ENCODE data around the gene ZSCAN2. TPM values are rescaled to one million over a fixed set of nuclear protein-coding genes. Genes with fewer than 3 reads are reported as not detected.
"Not testable (repeated sequence)": the region's sequence is repeated elsewhere in the genome, so short reads cannot be mapped to it uniquely, and the experiment has no call there.

Gene ZSCAN2
- total RNA-seq, 4 donors from 2014 or later = 1.1 to 55.9 (median 8.1) TPM

GRCh38 chr15:84570164-84570735 is 30.6 kb upstream of the ZSCAN2 start:
- WGBS, 2 donors (ENCODE audit: low coverage in 1 of 2) = 1% methylated on average over 29 of the region's 52 CpGs; no CpG with 5 or more reads in 1 of the 2 donors
- TF ChIP-seq POLR2A (IDR thresholded peaks at IDR 0.05) (peak; percentile 15), POLR2AphosphoS5 (IDR thresholded peaks at IDR 0.05) (peak in 1 of 3 donors; percentile 9), EP300 (IDR thresholded peaks at IDR 0.05; ENCODE audit: low read depth) (no peak)
- TF ChIP-seq, protein P1, sequence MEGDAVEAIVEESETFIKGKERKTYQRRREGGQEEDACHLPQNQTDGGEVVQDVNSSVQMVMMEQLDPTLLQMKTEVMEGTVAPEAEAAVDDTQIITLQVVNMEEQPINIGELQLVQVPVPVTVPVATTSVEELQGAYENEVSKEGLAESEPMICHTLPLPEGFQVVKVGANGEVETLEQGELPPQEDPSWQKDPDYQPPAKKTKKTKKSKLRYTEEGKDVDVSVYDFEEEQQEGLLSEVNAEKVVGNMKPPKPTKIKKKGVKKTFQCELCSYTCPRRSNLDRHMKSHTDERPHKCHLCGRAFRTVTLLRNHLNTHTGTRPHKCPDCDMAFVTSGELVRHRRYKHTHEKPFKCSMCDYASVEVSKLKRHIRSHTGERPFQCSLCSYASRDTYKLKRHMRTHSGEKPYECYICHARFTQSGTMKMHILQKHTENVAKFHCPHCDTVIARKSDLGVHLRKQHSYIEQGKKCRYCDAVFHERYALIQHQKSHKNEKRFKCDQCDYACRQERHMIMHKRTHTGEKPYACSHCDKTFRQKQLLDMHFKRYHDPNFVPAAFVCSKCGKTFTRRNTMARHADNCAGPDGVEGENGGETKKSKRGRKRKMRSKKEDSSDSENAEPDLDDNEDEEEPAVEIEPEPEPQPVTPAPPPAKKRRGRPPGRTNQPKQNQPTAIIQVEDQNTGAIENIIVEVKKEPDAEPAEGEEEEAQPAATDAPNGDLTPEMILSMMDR (IDR thresholded peaks at IDR 0.05) = no peak
- peak overlapping the region; percentile 88 to 95 (median 90) for H3K27ac ChIP-seq
- no peaks in the 10 kb centered on the region for H3K27me3 ChIP-seq
- peak overlapping the region; percentile 56 to 82 (median 74) for H3K4me3 ChIP-seq
- H3K36me3 ChIP-seq = no peaks in the 10 kb centered on the region
- peak; percentile 76 for DNase-seq
- peaks cover 0 to 17% (median 5%) of the 10 kb centered on the region in 4 donors for H3K4me1 ChIP-seq
- intact Hi-C loops (cut with DNase I; ENCODE audit: low total_unique reads) (no loop called here), in situ Hi-C loops (cut with MboI; ENCODE audit: low pct_ligation_motif_present in 1 of 4, low pct_unique_long_range_greater_than_20kb in 1 of 4, low sequenced_read_pairs in 3 of 4) (no loop called here)
- no peaks in the 10 kb centered on the region for H3K9me3 ChIP-seq

GRCh38 chr15:84572231-84572630 is 28.6 kb upstream of the ZSCAN2 start:
- H3K9me3 ChIP-seq = no peaks in the 10 kb centered on the region
- intact Hi-C loops (cut with DNase I; ENCODE audit: low total_unique reads) (no loop called here), in situ Hi-C loops (cut with MboI; ENCODE audit: low pct_ligation_motif_present in 1 of 4, low pct_unique_long_range_greater_than_20kb in 1 of 4, low sequenced_read_pairs in 3 of 4) (no loop called here)
- TF ChIP-seq EP300 (IDR thresholded peaks at IDR 0.05; ENCODE audit: low read depth) (no peak), POLR2AphosphoS5 (IDR thresholded peaks at IDR 0.05) (no peak), POLR2A (IDR thresholded peaks at IDR 0.05) (no peak)
- TF ChIP-seq, protein P1 (IDR thresholded peaks at IDR 0.05) = no peak
- H3K4me1 ChIP-seq = peaks cover 0 to 17% (median 5%) of the 10 kb centered on the region in 4 donors
- no peak overlapping the region for H3K27ac ChIP-seq
- WGBS, 2 donors (ENCODE audit: low coverage in 1 of 2) = 89 to 91% methylated on average over 2 to 4 of the region's 4 CpGs
- H3K4me3 ChIP-seq = no peak overlapping the region
- DNase-seq = no peak
- no peaks in the 10 kb centered on the region for H3K27me3 ChIP-seq
- no peaks in the 10 kb centered on the region for H3K36me3 ChIP-seq

DNA sequence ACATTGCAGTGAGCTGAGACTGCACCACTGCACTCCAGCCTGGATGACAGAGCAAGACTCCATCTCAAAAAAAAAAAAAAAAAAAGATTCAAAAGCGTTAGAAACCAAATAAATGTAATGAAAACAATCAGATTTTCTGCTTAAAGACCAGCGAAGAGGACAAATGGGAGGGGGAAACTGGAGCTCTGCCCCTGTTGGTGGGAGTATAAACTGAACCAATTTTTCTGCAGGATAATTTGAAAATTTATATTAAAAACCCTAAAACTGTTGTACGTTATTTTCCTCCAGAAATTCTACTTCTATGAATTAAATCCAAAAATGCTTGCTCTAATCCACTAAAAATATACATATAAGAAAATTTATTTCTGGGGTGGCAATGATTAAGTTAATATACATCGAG is 25.3 kb upstream of the ZSCAN2 start:
- TF ChIP-seq EP300 (IDR thresholded peaks at IDR 0.05; ENCODE audit: low read depth) = no peak
- no peak for TF ChIP-seq POLR2A (IDR thresholded peaks at IDR 0.05)
- TF ChIP-seq POLR2AphosphoS5 (IDR thresholded peaks at IDR 0.05) = no peak
- TF ChIP-seq, protein P1 (IDR thresholded peaks at IDR 0.05) = no peak
- Histone ChIP-seq H3K27me3 (no peaks in the 10 kb centered on the region), H3K9me3 (no peaks in the 10 kb centered on the region), H3K4me1 (peaks cover 0 to 15% (median 2%) of the 10 kb centered on the region in 4 donors), H3K36me3 (no peaks in the 10 kb centered on the region), H3K27ac (no peak overlapping the region), H3K4me3 (no peak overlapping the region)
- in situ Hi-C loops (cut with MboI; ENCODE audit: low pct_ligation_motif_present in 1 of 4, low pct_unique_long_range_greater_than_20kb in 1 of 4, low sequenced_read_pairs in 3 of 4) = loop anchor here in 1 of 4 donors (25.0 kb wide), 1 partner anchor 337 kb away; no protein-coding TSS in a partner anchor
- 85 to 86% methylated on average over 4 of the region's 4 CpGs for WGBS, 2 donors (ENCODE audit: low coverage in 1 of 2)
- intact Hi-C loops (cut with DNase I; ENCODE audit: low total_unique reads) = no loop called here
- DNase-seq = no peak

GRCh38 chr15:84577891-84578290 is 22.9 kb upstream of the ZSCAN2 start:
- H3K4me3 ChIP-seq; H3K36me3 ChIP-seq; intact Hi-C loops (cut with DNase I; ENCODE audit: low total_unique reads); H3K27me3 ChIP-seq; H3K9me3 ChIP-seq; DNase-seq; H3K27ac ChIP-seq: not testable (repeated sequence)
- WGBS, 2 donors (ENCODE audit: low coverage in 1 of 2) = 64 to 79% methylated on average over 3 to 6 of the region's 6 CpGs
- H3K4me1 ChIP-seq = peaks cover 0 to 15% (median 2%) of the 10 kb centered on the region in 4 donors
- in situ Hi-C loops (cut with MboI; ENCODE audit: low pct_ligation_motif_present in 1 of 4, low pct_unique_long_range_greater_than_20kb in 1 of 4, low sequenced_read_pairs in 3 of 4) = loop anchor here in 1 of 4 donors (25.0 kb wide), 1 partner anchor 334 kb away; no protein-coding TSS in a partner anchor

DNA sequence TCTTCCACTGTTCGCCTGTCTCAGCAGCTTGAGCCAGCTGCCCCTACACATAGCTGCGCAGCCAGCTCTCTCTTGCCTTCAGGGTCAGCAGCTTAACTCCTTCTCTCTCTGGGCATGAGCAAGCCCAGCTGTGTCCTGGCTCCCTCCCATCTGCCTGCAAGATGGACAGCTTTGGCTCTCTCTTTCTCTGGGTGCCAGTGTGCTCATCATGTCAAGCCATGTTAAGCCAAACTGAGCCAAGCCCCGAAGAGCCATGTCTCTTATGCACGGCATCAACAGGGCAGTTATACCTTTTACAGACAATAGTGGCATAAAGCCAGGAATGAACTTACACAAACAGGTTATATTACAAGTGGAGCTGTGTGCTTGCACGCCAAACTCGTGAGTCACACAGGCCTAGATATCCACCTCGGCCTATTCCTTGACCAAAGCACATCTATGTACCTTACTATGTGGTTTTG is 21.5 kb upstream of the ZSCAN2 start:
- peak; percentile 45 for DNase-seq
- H3K9me3 ChIP-seq; intact Hi-C loops (cut with DNase I; ENCODE audit: low total_unique reads); H3K4me3 ChIP-seq; H3K27me3 ChIP-seq; H3K27ac ChIP-seq; H3K36me3 ChIP-seq: not testable (repeated sequence)
- H3K4me1 ChIP-seq = peaks cover 0 to 15% (median 2%) of the 10 kb centered on the region in 4 donors
- in situ Hi-C loops (cut with MboI; ENCODE audit: low pct_ligation_motif_present in 1 of 4, low pct_unique_long_range_greater_than_20kb in 1 of 4, low sequenced_read_pairs in 3 of 4) = loop anchor here in 1 of 4 donors (25.0 kb wide), 1 partner anchor 333 kb away; no protein-coding TSS in a partner anchor
- WGBS, 2 donors (ENCODE audit: low coverage in 1 of 2) = 56 to 60% methylated on average over 1 to 7 of the region's 7 CpGs

- intact Hi-C loops (cut with DNase I; ENCODE audit: low total_unique reads); H3K36me3 ChIP-seq; DNase-seq; H3K27me3 ChIP-seq; H3K27ac ChIP-seq; H3K9me3 ChIP-seq; H3K4me3 ChIP-seq: not testable (repeated sequence)
- WGBS, 2 donors (ENCODE audit: low coverage in 1 of 2) = 71% methylated on average over 6 of the region's 7 CpGs; no CpG with 5 or more reads in 1 of the 2 donors
- peaks cover 0 to 15% (median 2%) of the 10 kb centered on the region in 4 donors for H3K4me1 ChIP-seq
- in situ Hi-C loops (cut with MboI; ENCODE audit: low pct_ligation_motif_present in 1 of 4, low pct_unique_long_range_greater_than_20kb in 1 of 4, low sequenced_read_pairs in 3 of 4) = loop anchor here in 1 of 4 donors (25.0 kb wide), 1 partner anchor 330 kb away; no protein-coding TSS in a partner anchor
Measured at GRCh38 chr15:84581676-84582428, 19.0 kb upstream of the ZSCAN2 start.
